Tibial nerve (tissue), 4 donors: ENCODE results near the gene FUT9. TPM values are rescaled to one million over a fixed set of nuclear protein-coding genes. Genes with fewer than 3 reads are reported as not detected.

Experiments
- DNase-seq, 2 donors: peaks; one replicate each; pipeline ENCODE4 v3.0.0-alpha.2; 2019; ENCODE audit warnings: low spot score in 2 of 2
- H3K27ac ChIP-seq, 4 donors: fragments of 200-600 bp; sonication (generic) in 3 of 4; one replicate each; pipeline ENCODE4 v1.5.1; 2017 to 2019; ENCODE audit warnings: mild to moderate bottlenecking in 1 of 4
- H3K27me3 ChIP-seq, 2 donors: fragments of 200-600 bp; sonication (generic) in 1 of 2; one replicate each; pipeline versions ENCODE4 v1.5.1 to v1.6.0; 2017 to 2019
- H3K36me3 ChIP-seq, 3 donors: fragments of 200-600 bp; sonication (generic); one replicate each; pipeline ENCODE4 v1.5.1; 2018 to 2019
- H3K4me1 ChIP-seq, 4 donors: fragments of 200-600 bp; sonication (generic) in 3 of 4; one replicate each; pipeline ENCODE4 v1.5.1; 2017 to 2019
- H3K4me3 ChIP-seq, 4 donors: fragments of 200-600 bp; sonication (generic) in 3 of 4; one replicate each; pipeline ENCODE4 v1.5.1; 2017 to 2019; ENCODE audit warnings: mild to moderate bottlenecking in 1 of 4, moderate library complexity in 1 of 4
- H3K9me3 ChIP-seq, 4 donors: fragments of 200-600 bp; sonication (generic) in 3 of 4; one replicate each; pipeline ENCODE4 v1.5.1; 2017 to 2019
- CTCF ChIP-seq, 5 experiments: fragments of 200-600 bp in 3 of 5; fragments of 450-650 bp in 2 of 5; sonication (generic) in 3 of 5; IDR thresholded peaks; one replicate each; pipeline ENCODE4 v1.5.1; 2016 to 2019; ENCODE audit warnings: antibody characterized with exemption in 5 of 5, mild to moderate bottlenecking in 3 of 5, moderate library complexity in 2 of 5
- EP300 ChIP-seq, 2 donors: sonication (generic); formaldehyde crosslinking; IDR thresholded peaks; one replicate each; pipeline ENCODE4 v1.6.1; 2017; ENCODE audit warnings: antibody characterized with exemption in 2 of 2, mild to moderate bottlenecking in 1 of 2
- POLR2A ChIP-seq, 2 donors: fragments of 450-650 bp; IDR thresholded peaks; one replicate each; pipeline ENCODE4 v1.6.1; 2017; ENCODE audit warnings: antibody characterized with exemption in 2 of 2, mild to moderate bottlenecking in 2 of 2, moderate library complexity in 2 of 2
- WGBS, 2 donors: methylation state at CpG; one replicate each; pipeline ENCODE4 v1.1.5; 2018; 5-methylcytosine and 5-hydroxymethylcytosine counted together
- total RNA-seq, 4 donors: library from RNA; depleted of rRNA; stranded (reverse); fragments of >200 nt; gene quantifications; one replicate each; pipeline ENCODE4 v1.1.0, GENCODE V29; 2016

The FUT9 gene
- total RNA-seq, 4 donors from 2014 or later = not detected

GRCh38 chr6:96212066-96212465 is 196.3 kb downstream of the FUT9 start:
- TF ChIP-seq EP300 (IDR thresholded peaks at IDR 0.05) (no peak), POLR2A (IDR thresholded peaks at IDR 0.05) (no peak), CTCF (IDR thresholded peaks at IDR 0.05) (no peak)
- no peaks in the 10 kb centered on the region for H3K27me3 ChIP-seq
- no peaks in the 10 kb centered on the region for H3K9me3 ChIP-seq
- no peak overlapping the region for H3K4me3 ChIP-seq
- H3K4me1 ChIP-seq = no peaks in the 10 kb centered on the region
- no peaks in the 10 kb centered on the region for H3K36me3 ChIP-seq
- no peak for DNase-seq
- no peak overlapping the region for H3K27ac ChIP-seq

- Histone ChIP-seq H3K27me3 (no peaks in the 10 kb centered on the region), H3K4me1 (no peaks in the 10 kb centered on the region), H3K9me3 (no peaks in the 10 kb centered on the region), H3K36me3 (no peaks in the 10 kb centered on the region), H3K4me3 (no peak overlapping the region), H3K27ac (no peak overlapping the region)
- no peak for DNase-seq
- WGBS, 2 donors = 37 to 41% methylated on average over 3 of the region's 3 CpGs
- TF ChIP-seq EP300 (IDR thresholded peaks at IDR 0.05) = no peak
- no peak for TF ChIP-seq CTCF (IDR thresholded peaks at IDR 0.05)
These were observed 198.0 kb downstream of the FUT9 start for GRCh38 chr6:96213784-96214183.

GRCh38 chr6:96223695-96224094 is 207.9 kb downstream of the FUT9 start:
- Histone ChIP-seq H3K27ac (no peak overlapping the region), H3K4me1 (no peaks in the 10 kb centered on the region), H3K27me3 (no peaks in the 10 kb centered on the region), H3K36me3 (no peaks in the 10 kb centered on the region), H3K9me3 (no peaks in the 10 kb centered on the region), H3K4me3 (no peak overlapping the region)
- WGBS, 2 donors = 16 to 18% methylated on average over 1 of the region's 1 CpG
- TF ChIP-seq POLR2A (IDR thresholded peaks at IDR 0.05) = no peak
- no peak for TF ChIP-seq EP300 (IDR thresholded peaks at IDR 0.05)
- TF ChIP-seq CTCF (IDR thresholded peaks at IDR 0.05) = no peak
- no peak for DNase-seq

GRCh38 chr6:96227135-96227534 is 211.4 kb downstream of the FUT9 start:
- no peak for DNase-seq
- 56 to 75% methylated on average over 2 of the region's 2 CpGs for WGBS, 2 donors
- no peaks in the 10 kb centered on the region for H3K36me3 ChIP-seq
- no peaks in the 10 kb centered on the region for H3K27me3 ChIP-seq
- H3K4me1 ChIP-seq = no peaks in the 10 kb centered on the region
- H3K27ac ChIP-seq = no peak overlapping the region
- no peak overlapping the region for H3K4me3 ChIP-seq
- TF ChIP-seq POLR2A (IDR thresholded peaks at IDR 0.05) (no peak), CTCF (IDR thresholded peaks at IDR 0.05) (no peak), EP300 (IDR thresholded peaks at IDR 0.05) (no peak)
- H3K9me3 ChIP-seq = no peaks in the 10 kb centered on the region

GRCh38 chr6:96234444-96234843 is 218.7 kb downstream of the FUT9 start:
- no peak for DNase-seq
- H3K9me3 ChIP-seq = no peaks in the 10 kb centered on the region
- no peaks in the 10 kb centered on the region for H3K36me3 ChIP-seq
- no peaks in the 10 kb centered on the region for H3K27me3 ChIP-seq
- WGBS, 2 donors = 75 to 88% methylated on average over 2 of the region's 2 CpGs
- H3K4me1 ChIP-seq = no peaks in the 10 kb centered on the region
- no peak overlapping the region for H3K4me3 ChIP-seq
- TF ChIP-seq CTCF (IDR thresholded peaks at IDR 0.05) (no peak), EP300 (IDR thresholded peaks at IDR 0.05) (no peak), POLR2A (IDR thresholded peaks at IDR 0.05) (no peak)
- H3K27ac ChIP-seq = no peak overlapping the region
